CD14-positive monocyte (primary cell): ENCODE results near the gene SMAD2. TPM values are rescaled to one million over a fixed set of nuclear protein-coding genes. Genes with fewer than 3 reads are reported as not detected.

Experiments
- DNase-seq, 3 donors: peaks; one replicate each; pipeline ENCODE4 v3.0.0-alpha.2; 2011 to 2022
- H2AFZ ChIP-seq: 2 replicates; pipeline ENCODE4 v1.6.0; 2012; ENCODE audit warnings: mild to moderate bottlenecking, low read depth, low read length, inconsistent platforms; ENCODE audit not compliant: insufficient read depth, poor library complexity, severe bottlenecking
- H3K27ac ChIP-seq, 2 donors: 1 replicate in 1 of 2; 2 replicates in 1 of 2; pipeline ENCODE4 v1.5.1; 2012 to 2013; ENCODE audit warnings: low read length in 2 of 2, control low read depth in 1 of 2, inconsistent platforms in 1 of 2, low read depth in 1 of 2, mild to moderate bottlenecking in 1 of 2
- H3K27me3 ChIP-seq, 2 donors: one replicate each; pipeline versions ENCODE4 v1.6.0 to v1.6.1; 2011 to 2013; ENCODE audit warnings: low read length in 2 of 2; ENCODE audit not compliant: control insufficient read depth in 2 of 2, insufficient read depth in 2 of 2
- H3K36me3 ChIP-seq, 2 donors: replicated peaks in 1 of 2; 1 replicate in 1 of 2; 2 replicates in 1 of 2; pipeline versions ENCODE4 v1.5.1 to v1.6.1; 2012 to 2013; ENCODE audit warnings: low read length in 2 of 2, control low read depth in 1 of 2, inconsistent platforms in 1 of 2, mild to moderate bottlenecking in 1 of 2; ENCODE audit not compliant: insufficient read depth in 2 of 2, control insufficient read depth in 1 of 2
- H3K4me1 ChIP-seq, 2 donors: 1 replicate in 1 of 2; 2 replicates in 1 of 2; pipeline versions ENCODE4 v1.5.1 to v1.6.1; 2012 to 2013; ENCODE audit warnings: low read length in 2 of 2, control low read depth in 1 of 2, inconsistent platforms in 1 of 2, mild to moderate bottlenecking in 1 of 2, moderate library complexity in 1 of 2; ENCODE audit not compliant: insufficient read depth in 2 of 2, control insufficient read depth in 1 of 2
- H3K4me2 ChIP-seq: replicated peaks from 2 replicates; pipeline ENCODE3; 2012; ENCODE audit warnings: low read length, moderate library complexity, mild to moderate bottlenecking; ENCODE audit not compliant: poor library complexity, severe bottlenecking; ENCODE audit errors: extremely low read depth
- H3K4me3 ChIP-seq, 3 experiments: fragments of 200-600 bp in 1 of 3; sonication (generic) in 1 of 3; replicated peaks in 1 of 3; 1 replicate in 2 of 3; 2 replicates in 1 of 3; pipeline ENCODE4 v1.5.1; 2011 to 2013; ENCODE audit warnings: low read length in 3 of 3, mild to moderate bottlenecking in 3 of 3, control low read depth in 2 of 3, low read depth in 2 of 3, inconsistent platforms in 1 of 3, moderate library complexity in 1 of 3
- H3K79me2 ChIP-seq: 2 replicates; pipeline ENCODE4 v1.6.0; 2012; ENCODE audit warnings: mild to moderate bottlenecking, control low read depth, inconsistent platforms, low read length, moderate library complexity; ENCODE audit not compliant: insufficient read depth
- H3K9ac ChIP-seq: 2 replicates; pipeline ENCODE4 v1.6.0; 2017; ENCODE audit warnings: low read length, mild to moderate bottlenecking; ENCODE audit not compliant: insufficient read depth, poor library complexity, severe bottlenecking
- H3K9me3 ChIP-seq, 2 donors: replicated peaks in 1 of 2; 1 replicate in 1 of 2; 2 replicates in 1 of 2; pipeline versions ENCODE4 v1.5.1 to v1.6.1; 2012 to 2013; ENCODE audit warnings: low read length in 2 of 2, control low read depth in 1 of 2; ENCODE audit not compliant: control insufficient read depth in 1 of 2, insufficient read depth in 1 of 2
- H4K20me1 ChIP-seq: 2 replicates; pipeline ENCODE4 v1.6.0; 2012; ENCODE audit warnings: mild to moderate bottlenecking, low read length, control low read depth, moderate library complexity; ENCODE audit not compliant: insufficient read depth
- H3K27ac Mint-ChIP-seq, 7 donors: one replicate each; pipeline ENCODE4 v1.8.0; 2020; ENCODE audit warnings: mild to moderate bottlenecking in 7 of 7, mixed read lengths in 7 of 7, moderate library complexity in 6 of 7, inconsistent platforms in 2 of 7
- H3K27me3 Mint-ChIP-seq, 3 donors: one replicate each; pipeline ENCODE4 v1.8.0; 2021 to 2022; ENCODE audit warnings: low read depth in 3 of 3, mild to moderate bottlenecking in 3 of 3, mixed read lengths in 3 of 3, moderate library complexity in 3 of 3, inconsistent platforms in 1 of 3
- H3K36me3 Mint-ChIP-seq, 2 donors: one replicate each; pipeline ENCODE4 v1.8.0; 2020; ENCODE audit warnings: mixed read lengths in 2 of 2, inconsistent platforms in 1 of 2, mild to moderate bottlenecking in 1 of 2
- H3K4me1 Mint-ChIP-seq: one replicate; pipeline ENCODE4 v1.8.0; 2020; ENCODE audit warnings: mild to moderate bottlenecking, mixed read lengths
- H3K4me3 Mint-ChIP-seq, 2 donors: one replicate each; pipeline ENCODE4 v1.8.0; 2020; ENCODE audit warnings: mild to moderate bottlenecking in 2 of 2, mixed read lengths in 2 of 2, moderate library complexity in 1 of 2
- H3K9me3 Mint-ChIP-seq, 7 donors: one replicate each; pipeline ENCODE4 v1.8.0; 2020 to 2022; ENCODE audit warnings: mixed read lengths in 7 of 7, mild to moderate bottlenecking in 6 of 7, moderate library complexity in 6 of 7, inconsistent platforms in 2 of 7
- CTCF ChIP-seq: fragments of 200-600 bp; IDR thresholded peaks from one replicate; pipeline ENCODE4 v1.8.0; 2022; ENCODE audit warnings: antibody characterized with exemption, mild to moderate bottlenecking
- WGBS: methylation state at CpG from one replicate; pipeline ENCODE4 v1.1.5; 2013; ENCODE audit warnings: missing lambda C conversion rate; ENCODE audit not compliant: insufficient coverage; 5-methylcytosine and 5-hydroxymethylcytosine counted together
- intact Hi-C, 2 donors: fragments of 100-400 bp; cut with micrococcal nuclease; formaldehyde crosslinking; loops; one replicate each; pipeline versions ENCODE4 v1.15.0 to v1.15.1; 2023
- polyA plus RNA-seq, 3 donors: library from polyadenylated mRNA; depleted of rRNA in 1 of 3; unstranded in 2 of 3; stranded (reverse) in 1 of 3; fragments of 300-500 nt in 2 of 3; fragments of >200 nt in 1 of 3; fragmentation: Illumina TruSeq in 2 of 3; gene quantifications; 1 replicate in 2 of 3; 2 replicates in 1 of 3; pipeline ENCODE4 v1.2.3, GENCODE V29; 2012 to 2021

The SMAD2 gene
- polyA plus RNA-seq, 3 donors, result 48.1 to 72.6 (median 70.6) TPM

- H2AFZ ChIP-seq, result no peak overlapping the region
- no peaks in the 10 kb centered on the region for H3K27me3 ChIP-seq
- no peaks in the 10 kb centered on the region for H3K4me1 ChIP-seq
- H4K20me1 ChIP-seq, result no peaks in the 10 kb centered on the region
- no peak for TF ChIP-seq CTCF
- H3K4me3 ChIP-seq, result no peak overlapping the region
- Mint-ChIP-seq H3K27me3 (peaks cover 10 to 21% (median 14%) of the 10 kb centered on the region in 3 donors), H3K36me3 (no peaks in the 10 kb centered on the region), H3K4me1 (no peaks in the 10 kb centered on the region), H3K9me3 (peaks cover 0 to 4% (median 0%) of the 10 kb centered on the region in 7 donors), H3K4me3 (no peak overlapping the region), H3K27ac (no peak overlapping the region)
- intact Hi-C loops, result no loop called here
- H3K27ac ChIP-seq, result no peak overlapping the region
- no peaks in the 10 kb centered on the region for H3K79me2 ChIP-seq
- DNase-seq, result no peak
- H3K9ac ChIP-seq, result no peak overlapping the region
- no peaks in the 10 kb centered on the region for H3K9me3 ChIP-seq
- H3K4me2 ChIP-seq, result no peak overlapping the region
- WGBS, result 81% methylated on average over 5 of the region's 14 CpGs
- no peaks in the 10 kb centered on the region for H3K36me3 ChIP-seq
Measured at GRCh38 chr18:47794725-47795433, 135.6 kb downstream of the SMAD2 start.

- no peaks in the 10 kb centered on the region for H3K9me3 ChIP-seq
- H3K27me3 ChIP-seq, result no peaks in the 10 kb centered on the region
- H3K4me3 ChIP-seq, result no peak overlapping the region
- no peak for TF ChIP-seq CTCF
- intact Hi-C loops, result no loop called here
- DNase-seq, result no peak
- Mint-ChIP-seq H3K27ac (no peak overlapping the region), H3K27me3 (peaks cover 10 to 21% (median 14%) of the 10 kb centered on the region in 3 donors), H3K4me3 (no peak overlapping the region), H3K36me3 (no peaks in the 10 kb centered on the region), H3K9me3 (peaks cover 0 to 4% (median 0%) of the 10 kb centered on the region in 7 donors), H3K4me1 (no peaks in the 10 kb centered on the region)
- H3K36me3 ChIP-seq, result no peaks in the 10 kb centered on the region
- no peaks in the 10 kb centered on the region for H3K4me1 ChIP-seq
- no peak overlapping the region for H3K4me2 ChIP-seq
- H3K9ac ChIP-seq, result no peak overlapping the region
- H3K27ac ChIP-seq, result no peak overlapping the region
- no peak overlapping the region for H2AFZ ChIP-seq
- no peaks in the 10 kb centered on the region for H4K20me1 ChIP-seq
- 98% methylated on average over 5 of the region's 7 CpGs for WGBS
- H3K79me2 ChIP-seq, result no peaks in the 10 kb centered on the region
Measured at GRCh38 chr18:47793609-47794008, 136.8 kb downstream of the SMAD2 start.
